T-helper 22 cell (primary cell): ENCODE measurements around the gene GASK1B.

Experiments used
- DNase-seq: peaks from one replicate; pipeline ENCODE4 v3.0.0-alpha.2; 2020; ENCODE audit warnings: low read depth

GASK1B gene

GRCh38 chr4:158186815-158187214 lies 14.0 kb upstream of the GASK1B start:
- DNase-seq: no peak

GRCh38 chr4:158182736-158183135 lies 9.9 kb upstream of the GASK1B start:
- no peak for DNase-seq

GRCh38 chr4:158181906-158182305 lies 9.1 kb upstream of the GASK1B start:
- DNase-seq: no peak

GRCh38 chr4:158179465-158179864 lies 6.6 kb upstream of the GASK1B start:
- no peak for DNase-seq

- DNase-seq: no peak
These were observed 4.0 kb upstream of the GASK1B start for GRCh38 chr4:158176776-158177175.

GRCh38 chr4:158176108-158176507 lies 3.3 kb upstream of the GASK1B start:
- no peak for DNase-seq

GRCh38 chr4:158170691-158171561 lies 1.9 kb downstream of the GASK1B start:
- no peak for DNase-seq

GRCh38 chr4:158169931-158170690 lies 2.7 kb downstream of the GASK1B start:
- DNase-seq: no peak

- DNase-seq: no peak
These were observed 3.3 kb downstream of the GASK1B start for GRCh38 chr4:158169506-158169905.

- DNase-seq: no peak
These were observed 4.2 kb downstream of the GASK1B start for GRCh38 chr4:158168606-158169005.

- no peak for DNase-seq
These were observed 6.1 kb downstream of the GASK1B start for GRCh38 chr4:158166701-158167100.

- no peak for DNase-seq
These were observed 8.0 kb downstream of the GASK1B start for GRCh38 chr4:158164768-158165213.

GRCh38 chr4:158163941-158164767 lies 8.7 kb downstream of the GASK1B start:
- no peak for DNase-seq

- no peak for DNase-seq
These were observed 10.2 kb downstream of the GASK1B start for GRCh38 chr4:158162631-158163030.

- no peak for DNase-seq
These were observed 11.1 kb downstream of the GASK1B start for GRCh38 chr4:158161551-158162354.

- no peak for DNase-seq
These were observed 13.1 kb downstream of the GASK1B start for GRCh38 chr4:158159718-158160094.

- no peak for DNase-seq
These were observed 13.6 kb downstream of the GASK1B start for GRCh38 chr4:158159054-158159717.

- no peak for DNase-seq
These were observed 15.4 kb downstream of the GASK1B start for GRCh38 chr4:158157412-158157811.

- no peak for DNase-seq
These were observed 17.0 kb downstream of the GASK1B start for GRCh38 chr4:158155656-158156356.

- DNase-seq: no peak
These were observed 25.7 kb downstream of the GASK1B start for GRCh38 chr4:158147151-158147550.
